ENCODE data around the gene HUS1. TPM values are rescaled to one million over a fixed set of nuclear protein-coding genes. Genes with fewer than 3 reads are reported as not detected.
"Not testable (repeated sequence)": the region's sequence is repeated elsewhere in the genome, so short reads cannot be mapped to it uniquely, and the experiment has no call there.

The HUS1 gene
- polyA plus RNA-seq, 3 donors: 17.0 to 24.5 (median 19.0) TPM

DNA sequence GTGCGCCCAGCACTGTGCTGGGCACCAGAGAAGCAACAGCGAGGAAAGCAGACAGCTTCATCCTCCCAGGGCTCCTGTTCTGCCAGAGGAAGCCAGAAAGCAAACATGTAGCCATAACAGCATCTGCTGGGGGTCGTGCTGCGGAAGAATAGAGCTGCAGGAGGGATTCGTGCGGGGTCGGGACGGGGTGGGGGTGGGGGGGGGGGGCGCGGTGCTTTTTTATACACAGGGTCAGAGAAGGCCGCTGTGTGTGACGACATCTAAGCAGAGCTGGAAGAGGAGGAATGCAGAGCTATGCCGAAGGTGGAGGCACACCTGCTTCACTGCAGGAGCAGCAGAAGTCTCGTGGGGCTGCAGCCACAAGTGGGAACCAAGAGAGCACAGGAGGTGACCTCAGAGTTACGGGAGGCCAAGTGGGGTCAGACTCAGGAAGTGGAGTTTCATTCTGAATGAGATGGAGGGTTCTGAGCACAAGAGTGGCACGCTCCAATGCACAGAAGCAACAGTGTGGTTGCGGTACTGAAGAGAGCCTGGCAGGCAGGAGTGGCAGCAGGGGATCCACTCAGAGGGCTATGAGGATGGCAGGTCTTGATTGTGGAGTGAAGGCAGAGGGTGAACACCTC, 42.2 kb downstream of the HUS1 start:
- DNase-seq (ENCODE audit: extremely low read depth in 1 of 11, low read depth in 9 of 11, low spot score in 4 of 11): no peak

DNA sequence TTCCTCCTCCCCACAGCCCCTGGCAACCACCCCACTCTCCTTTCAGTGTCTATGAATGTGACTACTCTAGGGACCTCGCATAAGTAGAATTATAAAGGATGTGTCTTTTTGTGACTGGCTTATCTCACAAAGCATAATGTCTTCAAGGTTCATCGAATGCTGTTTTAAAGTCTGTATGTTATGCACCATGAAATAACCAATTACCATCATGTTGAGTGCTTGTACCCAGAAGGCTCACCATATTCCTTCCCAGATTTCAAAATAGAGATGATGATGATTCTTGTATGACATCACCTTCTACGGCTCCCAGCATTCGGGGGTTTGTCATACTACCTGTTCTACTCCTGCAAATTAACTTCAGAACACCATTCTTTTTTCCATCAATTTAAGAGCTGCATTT, 43.1 kb downstream of the HUS1 start:
- DNase-seq (ENCODE audit: extremely low read depth in 1 of 11, low read depth in 9 of 11, low spot score in 4 of 11): no peak

DNA sequence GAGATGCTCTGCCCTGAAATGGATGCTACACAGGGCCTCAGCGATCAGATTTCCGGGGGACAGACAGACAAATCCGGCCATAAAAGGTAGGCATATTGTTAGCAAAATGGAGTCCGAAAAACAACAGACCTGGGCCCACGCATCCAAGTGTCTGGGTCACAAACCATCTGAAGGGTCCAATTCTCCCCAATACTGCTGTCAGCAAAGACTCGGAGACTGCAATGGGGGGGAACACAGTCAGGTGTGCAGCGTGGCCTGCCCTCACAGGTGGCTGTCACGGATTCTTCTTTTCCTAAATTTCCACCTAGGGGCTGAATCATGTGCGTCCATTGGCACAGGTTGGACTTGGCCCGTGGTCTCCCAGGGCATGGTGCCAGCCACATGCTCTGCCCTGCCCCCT, 44.1 kb downstream of the HUS1 start:
- no peak for DNase-seq (ENCODE audit: extremely low read depth in 1 of 11, low read depth in 9 of 11, low spot score in 4 of 11)

DNA sequence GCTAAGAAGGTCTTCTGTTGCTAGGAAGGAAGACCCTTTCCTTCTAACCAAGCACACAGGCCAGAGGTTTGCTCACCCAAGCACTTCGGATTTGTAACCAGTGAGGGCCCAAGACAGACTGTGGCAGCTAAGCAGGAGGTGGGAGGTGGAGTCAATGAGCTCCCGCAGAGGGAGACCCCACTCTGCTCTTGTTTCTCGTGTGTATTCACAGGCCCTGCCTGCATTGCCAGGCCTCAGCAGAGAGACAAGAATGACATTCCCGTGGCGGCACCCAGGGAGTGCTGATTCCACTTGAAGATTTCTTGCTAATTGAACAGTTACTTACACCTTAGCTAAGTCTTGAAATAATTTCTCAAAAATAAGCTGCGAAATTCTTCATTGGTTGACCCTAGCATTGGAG, 44.6 kb downstream of the HUS1 start:
- no peak for DNase-seq (ENCODE audit: extremely low read depth in 1 of 11, low read depth in 9 of 11, low spot score in 4 of 11)

DNA sequence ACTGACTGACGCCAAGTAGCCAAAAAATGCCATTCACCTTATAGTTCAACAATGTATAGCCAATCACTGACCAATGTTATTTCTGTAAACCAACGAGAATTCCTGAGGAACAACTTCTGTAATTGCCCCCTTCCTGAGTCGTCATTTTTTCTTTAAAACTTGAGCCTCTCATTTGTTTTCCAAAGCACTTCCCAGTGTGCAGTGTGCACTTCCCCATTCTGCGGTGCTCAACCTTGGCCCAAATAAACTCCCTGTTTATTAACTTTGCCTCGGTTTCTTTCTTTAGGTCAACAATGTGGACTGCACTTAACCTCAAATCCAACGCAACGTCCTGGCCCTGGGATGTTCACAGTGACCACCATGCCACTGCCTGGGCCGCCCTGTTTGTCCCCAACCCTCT, 46.2 kb downstream of the HUS1 start:
- DNase-seq (ENCODE audit: extremely low read depth in 1 of 11, low read depth in 9 of 11, low spot score in 4 of 11): no peak

DNA sequence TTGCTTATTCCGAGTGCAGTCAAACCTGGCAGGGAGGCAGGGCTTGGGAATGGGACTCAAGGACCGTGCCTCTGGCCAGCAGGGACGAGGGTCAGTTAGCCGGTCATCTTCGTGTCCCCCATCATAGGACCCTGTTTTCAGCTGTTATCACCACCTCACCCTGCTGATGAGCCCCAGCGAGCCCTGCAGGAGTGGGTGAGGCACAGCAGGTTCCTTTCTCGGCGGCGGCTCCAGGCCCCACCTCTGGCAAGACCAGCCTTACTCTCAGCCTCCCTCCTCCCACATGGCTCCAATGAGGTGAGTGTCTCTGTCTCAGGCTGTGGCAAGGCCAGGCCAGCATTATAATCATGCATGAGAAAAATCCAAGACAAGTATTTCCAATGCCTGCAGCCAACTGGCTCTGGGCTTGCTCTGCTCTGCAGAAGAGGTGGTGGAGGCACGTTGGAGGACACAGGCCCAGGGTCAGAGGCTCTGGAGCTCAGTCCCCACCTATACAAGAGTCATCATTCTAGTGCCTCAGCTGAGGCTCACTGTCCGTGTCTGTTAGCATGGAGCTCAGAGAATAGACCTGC, 46.9 kb downstream of the HUS1 start:
- DNase-seq (ENCODE audit: extremely low read depth in 1 of 11, low read depth in 9 of 11, low spot score in 4 of 11): no peak

DNA sequence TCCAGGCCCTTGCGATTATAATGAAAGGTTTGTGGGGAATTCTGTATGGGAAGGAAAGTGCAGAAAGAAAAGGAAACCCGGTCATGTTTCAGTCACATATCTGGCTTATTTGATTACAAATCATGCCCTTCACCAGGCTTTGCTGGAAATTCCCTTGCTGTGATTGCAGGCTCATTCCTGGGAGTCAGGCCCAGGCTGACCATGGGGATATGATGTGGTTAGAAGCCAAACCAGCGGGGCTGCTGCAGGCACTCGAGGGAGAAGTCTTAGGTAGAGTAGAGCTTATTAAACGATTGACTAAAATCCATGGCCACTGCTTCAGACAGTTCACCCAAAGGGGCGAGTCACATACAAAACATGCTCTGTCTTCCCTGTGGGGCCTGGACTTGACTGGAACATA, 47.4 kb downstream of the HUS1 start:
- no peak for DNase-seq (ENCODE audit: extremely low read depth in 1 of 11, low read depth in 9 of 11, low spot score in 4 of 11)

DNA sequence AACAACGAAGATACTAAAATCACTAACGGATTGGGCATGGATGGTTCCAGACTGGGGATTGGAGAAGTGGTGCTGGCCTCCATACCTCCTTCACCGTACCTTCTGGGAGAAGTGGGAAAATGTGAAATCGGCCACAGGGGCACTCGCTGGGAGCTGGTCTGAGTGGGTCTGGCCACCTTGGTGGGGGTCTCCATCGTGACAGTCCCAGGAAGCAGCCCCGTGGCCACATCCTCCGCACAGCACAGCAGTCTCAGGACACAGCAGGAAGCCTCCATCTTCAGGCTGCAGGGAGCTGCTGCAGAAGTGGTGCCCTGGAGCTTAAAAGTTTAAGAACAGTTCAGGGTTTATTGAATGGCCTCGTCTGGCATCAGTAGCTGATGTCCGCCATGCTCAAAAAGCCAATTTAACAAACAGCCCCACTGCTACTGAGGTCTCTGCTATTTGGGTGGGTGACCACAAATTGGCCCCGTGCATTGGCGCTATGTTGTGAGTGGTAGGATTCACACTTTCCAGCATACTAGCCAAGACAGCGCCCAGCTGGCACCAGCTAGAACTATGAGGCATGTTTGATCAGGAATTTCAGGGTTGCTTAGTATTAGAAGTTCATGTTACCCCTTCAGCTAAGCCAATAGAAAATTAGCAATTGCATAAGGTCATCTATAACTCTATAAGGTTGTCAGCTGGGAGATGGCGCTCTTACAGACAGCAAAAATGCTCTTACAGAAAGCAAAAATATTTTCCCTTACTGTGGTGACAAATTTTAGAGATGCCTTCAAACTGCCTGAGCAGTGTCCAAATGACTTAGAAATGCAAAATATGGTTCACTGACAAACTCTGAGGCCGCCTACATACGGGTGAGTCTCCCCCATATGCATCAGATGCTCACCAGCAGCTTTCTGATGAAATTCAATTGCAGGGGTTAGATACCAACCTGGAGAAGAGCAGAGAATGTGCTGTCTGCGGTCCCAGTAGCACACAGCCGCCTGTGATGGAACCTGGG, 48.1 kb downstream of the HUS1 start:
- DNase-seq (ENCODE audit: extremely low read depth in 1 of 11, low read depth in 9 of 11, low spot score in 4 of 11): no peak

DNA sequence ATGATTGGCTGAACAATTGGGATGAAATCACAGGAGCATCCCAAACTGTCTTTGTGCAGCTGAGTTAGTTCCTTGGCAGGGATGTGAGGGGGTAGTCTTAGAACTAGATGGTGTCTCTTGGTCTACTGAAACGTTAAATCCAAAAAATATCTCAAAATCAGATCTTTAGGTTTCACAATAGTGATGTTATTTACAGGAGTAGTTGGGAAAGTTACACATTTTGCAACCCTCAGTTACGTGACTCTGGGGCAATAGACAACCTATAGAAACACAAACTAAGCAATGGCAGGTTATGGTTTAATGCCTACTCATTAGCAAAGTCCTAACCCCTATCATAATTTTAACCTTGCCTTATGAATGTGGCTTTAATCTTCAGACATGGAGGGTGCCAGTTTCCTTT, 55.1 kb downstream of the HUS1 start:
- DNase-seq (ENCODE audit: extremely low read depth in 1 of 11, low read depth in 9 of 11, low spot score in 4 of 11): no peak

DNA sequence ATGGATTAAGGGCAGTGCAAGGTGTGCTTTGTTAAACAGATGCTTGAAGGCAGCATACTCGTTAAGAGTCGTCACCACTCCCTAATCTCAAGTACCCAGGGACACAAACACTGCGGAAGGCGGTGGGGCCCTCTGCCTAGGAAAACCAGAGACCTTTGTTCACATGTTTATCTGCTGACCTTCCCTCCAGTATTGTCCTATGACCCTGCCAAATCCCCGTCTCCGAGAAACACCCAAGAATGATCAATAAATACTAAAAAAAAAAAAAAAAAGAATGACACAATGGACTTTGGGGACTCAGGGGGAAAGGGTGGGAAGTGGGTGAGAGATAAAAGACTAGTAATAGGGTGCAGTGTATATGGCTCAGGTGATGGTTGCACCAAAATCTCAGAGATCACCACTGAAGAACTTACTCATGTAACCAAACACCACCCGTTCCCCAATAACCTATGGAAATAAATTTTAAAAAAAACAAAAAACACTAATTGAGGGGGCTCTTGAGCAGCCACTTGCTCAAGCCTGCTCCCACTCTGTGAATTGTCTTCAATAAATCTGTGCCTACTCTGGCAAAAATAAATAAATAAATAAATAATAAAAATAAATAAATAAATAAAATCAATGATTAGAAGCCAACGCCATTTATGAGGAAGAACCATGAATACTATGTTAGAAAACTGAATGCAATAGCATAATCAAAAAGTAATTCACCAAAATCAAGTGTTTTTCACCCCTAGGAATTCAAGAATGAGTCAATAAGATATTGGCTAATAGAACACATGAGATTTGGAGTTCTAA, 56.1 kb downstream of the HUS1 start:
- not testable (repeated sequence) for DNase-seq (ENCODE audit: extremely low read depth in 1 of 11, low read depth in 9 of 11, low spot score in 4 of 11)

DNA sequence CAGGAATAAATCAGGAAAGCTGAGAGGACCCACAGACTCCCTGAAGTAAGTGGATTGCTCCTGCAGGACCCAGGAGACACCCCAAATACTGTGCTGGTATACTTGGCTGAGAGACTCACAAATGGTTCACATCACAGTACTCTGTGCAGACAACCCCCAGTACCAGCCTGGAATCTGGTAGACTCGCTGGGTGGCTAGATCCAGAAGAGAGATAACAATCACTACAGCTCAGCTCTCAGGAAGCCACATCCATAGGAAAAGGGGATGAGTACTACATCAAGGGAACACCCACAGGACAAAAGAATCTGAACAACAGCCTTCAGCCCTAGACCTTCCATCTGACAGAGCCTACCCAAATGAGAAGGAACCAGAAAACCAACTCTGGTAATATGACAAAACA, 62.9 kb downstream of the HUS1 start:
- not testable (repeated sequence) for DNase-seq (ENCODE audit: extremely low read depth in 1 of 11, low read depth in 9 of 11, low spot score in 4 of 11)

DNA sequence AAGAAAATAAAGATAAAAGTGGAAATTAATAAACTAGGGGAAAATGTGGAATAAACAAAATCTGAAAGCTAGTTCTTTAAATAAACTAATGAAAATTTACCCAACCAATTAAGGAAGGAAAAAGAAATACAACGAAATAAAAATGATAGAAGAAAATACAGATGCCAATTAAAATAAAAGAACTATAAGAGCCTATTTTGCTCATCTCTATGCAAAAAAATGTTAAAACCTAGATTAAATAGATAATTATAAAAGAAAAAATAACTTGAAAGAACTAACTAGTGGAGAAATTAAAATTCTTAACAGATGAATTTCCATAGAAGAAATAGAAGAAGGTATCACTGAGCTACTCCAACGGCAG, 63.8 kb downstream of the HUS1 start:
- DNase-seq (ENCODE audit: extremely low read depth in 1 of 11, low read depth in 9 of 11, low spot score in 4 of 11): no peak

DNA sequence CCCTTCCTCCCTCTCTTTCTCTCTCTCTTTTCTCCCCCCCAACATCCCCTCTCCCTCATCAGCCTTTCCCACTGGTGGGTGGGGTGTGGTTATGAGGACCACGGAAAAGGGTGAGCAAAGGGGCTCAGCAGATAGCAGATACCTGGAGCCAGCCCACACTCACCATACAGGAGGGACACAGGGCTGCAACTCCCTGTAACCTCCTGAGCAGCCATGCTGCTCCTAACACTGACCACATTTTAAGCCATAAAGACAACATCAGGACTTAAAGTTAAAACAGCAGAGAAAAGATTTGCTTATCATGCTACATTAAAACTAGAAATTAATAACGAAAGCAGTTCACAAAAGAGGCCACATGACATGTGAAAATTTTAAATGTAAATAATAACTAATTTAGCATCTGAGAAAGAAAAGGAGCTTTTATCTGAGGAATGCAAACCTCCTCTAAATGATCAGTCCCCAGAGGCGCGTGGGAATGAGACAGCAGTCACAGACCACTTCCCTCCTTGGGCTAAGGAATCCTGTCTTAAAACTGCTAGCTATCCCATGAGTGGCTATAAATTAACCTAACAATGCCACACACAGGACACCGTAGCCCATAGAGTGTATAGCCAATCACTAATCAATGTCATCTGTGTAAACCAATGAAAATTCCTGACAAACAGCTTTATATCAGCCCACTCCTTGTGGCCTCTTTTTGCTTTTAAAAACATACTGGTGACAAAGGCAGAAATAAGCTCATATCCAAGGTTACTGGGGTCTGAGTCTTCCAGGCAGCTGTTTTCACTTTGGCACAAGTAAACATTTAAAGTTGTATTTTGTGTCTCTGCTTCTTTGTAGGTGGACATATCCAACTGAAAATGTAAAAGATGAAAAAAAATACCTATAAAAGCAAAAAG, 64.4 kb downstream of the HUS1 start:
- DNase-seq (ENCODE audit: extremely low read depth in 1 of 11, low read depth in 9 of 11, low spot score in 4 of 11): peak in 5 of 11 donors; percentile 19 to 48 (median 30)

Other genes starting within 250 kb of the HUS1 start
- gene PKD1L1, start 31.1 kb downstream of the HUS1 start, polyA plus RNA-seq (ENCODE audit: insufficient read length in 3 of 3): under 1 TPM; 0.22 to 0.50 (median 0.30) TPM
- under 1 TPM; 0.16 to 0.58 (median 0.45) TPM for gene SUN3, start 49.5 kb upstream of the HUS1 start, polyA plus RNA-seq (ENCODE audit: insufficient read length in 3 of 3)
- 1 to 10 TPM in 1 of 3 donors, under 1 TPM in 2; 0.49 to 1.3 (median 0.62) TPM for gene C7orf57, start 55.9 kb upstream of the HUS1 start, polyA plus RNA-seq (ENCODE audit: insufficient read length in 3 of 3)
- gene UPP1, start 109.7 kb upstream of the HUS1 start, polyA plus RNA-seq (ENCODE audit: insufficient read length in 3 of 3): 10 to 100 TPM in 2 of 3 donors, 1 to 10 TPM in 1; 9.0 to 14.6 (median 11.9) TPM
- under 1 TPM; 0.67 to 0.94 (median 0.68) TPM for gene ABCA13, start 191.8 kb upstream of the HUS1 start, polyA plus RNA-seq (ENCODE audit: insufficient read length in 3 of 3)